CD4-positive, alpha-beta T cell treated with Interleukin-1 beta for 1 hour (primary cell): ENCODE results near the gene BAG3.
"Not testable (repeated sequence)": the region's sequence is repeated elsewhere in the genome, so short reads cannot be mapped to it uniquely, and the experiment has no call there.

Experiments used
- DNase-seq, 2 donors: peaks; one replicate each; pipeline ENCODE4 v3.0.0-alpha.2; 2020 to 2022

Gene BAG3

GRCh38 chr10:119694608-119695007 is 43.4 kb downstream of the BAG3 start:
- DNase-seq, result no peak

- DNase-seq, result no peak
Measured at GRCh38 chr10:119700321-119700954, 49.3 kb downstream of the BAG3 start.

GRCh38 chr10:119701861-119702260 is 50.7 kb downstream of the BAG3 start:
- no peak for DNase-seq

- no peak for DNase-seq
Measured at GRCh38 chr10:119702583-119702982, 51.4 kb downstream of the BAG3 start.

- peak in 1 of 2 donors; percentile 44 for DNase-seq
Measured at GRCh38 chr10:119703903-119704508, 52.8 kb downstream of the BAG3 start.

GRCh38 chr10:119705434-119705831 is 54.3 kb downstream of the BAG3 start:
- DNase-seq, result no peak

GRCh38 chr10:119706521-119707278 is 55.5 kb downstream of the BAG3 start:
- DNase-seq, result no peak

GRCh38 chr10:119707331-119707730 is 56.2 kb downstream of the BAG3 start:
- not testable (repeated sequence) for DNase-seq

- DNase-seq, result not testable (repeated sequence)
Measured at GRCh38 chr10:119710935-119711334, 59.8 kb downstream of the BAG3 start.

GRCh38 chr10:119713744-119714483 is 62.7 kb downstream of the BAG3 start:
- DNase-seq, result no peak

GRCh38 chr10:119714484-119714816 is 63.3 kb downstream of the BAG3 start:
- no peak for DNase-seq

- no peak for DNase-seq
Measured at GRCh38 chr10:119715628-119716505, 64.7 kb downstream of the BAG3 start.

- no peak for DNase-seq
Measured at GRCh38 chr10:119723161-119723560, 72.0 kb downstream of the BAG3 start.

- DNase-seq, result no peak
Measured at GRCh38 chr10:119723624-119724023, 72.4 kb downstream of the BAG3 start.

- peak in 1 of 2 donors; percentile 13 for DNase-seq
Measured at GRCh38 chr10:119724593-119725516, 73.7 kb downstream of the BAG3 start.

- DNase-seq, result no peak
Measured at GRCh38 chr10:119725517-119725827, 74.3 kb downstream of the BAG3 start.

GRCh38 chr10:119725828-119726675 is 74.9 kb downstream of the BAG3 start, which contains the start of gene INPP5F:
Gene INPP5F, plus strand, starts transcription at chr10:119726050. Its CDS starts 213 bp downstream, at chr10:119726263.
- DNase-seq, result peak; percentile 97 to 99

- no peak for DNase-seq
Measured at GRCh38 chr10:119726676-119727261, 75.6 kb downstream of the BAG3 start.
